Activated T-cell treated with anti-CD3 and anti-CD28 coated beads, Interleukin-2, amount 50 U/mL, for 48 hours (primary cell): ENCODE measurements around the gene STRA6.
"Not testable (repeated sequence)": the region's sequence is repeated elsewhere in the genome, so short reads cannot be mapped to it uniquely, and the experiment has no call there.

ENCODE experiments used
- DNase-seq, 2 experiments: peaks; one replicate each; pipeline ENCODE4 v3.0.0-alpha.2; 2020

The STRA6 gene

DNA sequence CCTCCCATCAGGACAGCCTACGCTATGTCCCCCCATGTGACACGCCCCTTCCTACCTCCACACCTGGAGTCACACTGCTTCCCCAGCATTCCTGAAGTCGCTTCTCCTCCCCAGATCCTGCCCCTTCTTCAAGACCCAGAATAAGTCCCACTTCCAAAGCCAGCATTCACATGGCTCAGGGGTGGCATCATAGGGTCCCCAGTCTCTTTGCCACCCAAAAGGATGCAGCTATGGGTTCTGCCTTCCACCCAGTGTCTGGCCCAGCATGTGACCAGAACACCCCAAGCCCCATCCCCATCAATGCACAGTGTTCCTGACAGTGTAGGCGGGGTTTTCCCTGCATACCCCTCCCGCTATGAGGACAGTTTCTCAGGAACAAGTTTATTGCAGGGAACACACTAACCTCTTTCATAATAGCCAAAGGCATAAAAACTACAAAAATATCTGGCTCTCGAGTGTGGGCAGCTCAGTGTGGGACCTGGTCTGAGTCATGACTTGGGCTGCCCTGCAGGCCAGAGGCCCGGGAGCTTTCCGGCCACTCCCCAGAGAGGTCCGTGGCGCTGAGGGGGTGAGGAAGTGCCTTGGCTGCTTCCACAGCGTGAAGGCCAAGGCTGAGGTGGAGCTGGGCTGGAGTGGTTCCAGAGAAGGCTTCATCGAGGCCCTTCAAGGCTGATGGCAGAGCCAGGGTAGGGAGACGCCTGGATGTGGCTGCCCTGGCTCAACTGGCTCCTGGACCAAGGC, 23.3 kb downstream of the STRA6 start:
- DNase-seq: no peak

DNA sequence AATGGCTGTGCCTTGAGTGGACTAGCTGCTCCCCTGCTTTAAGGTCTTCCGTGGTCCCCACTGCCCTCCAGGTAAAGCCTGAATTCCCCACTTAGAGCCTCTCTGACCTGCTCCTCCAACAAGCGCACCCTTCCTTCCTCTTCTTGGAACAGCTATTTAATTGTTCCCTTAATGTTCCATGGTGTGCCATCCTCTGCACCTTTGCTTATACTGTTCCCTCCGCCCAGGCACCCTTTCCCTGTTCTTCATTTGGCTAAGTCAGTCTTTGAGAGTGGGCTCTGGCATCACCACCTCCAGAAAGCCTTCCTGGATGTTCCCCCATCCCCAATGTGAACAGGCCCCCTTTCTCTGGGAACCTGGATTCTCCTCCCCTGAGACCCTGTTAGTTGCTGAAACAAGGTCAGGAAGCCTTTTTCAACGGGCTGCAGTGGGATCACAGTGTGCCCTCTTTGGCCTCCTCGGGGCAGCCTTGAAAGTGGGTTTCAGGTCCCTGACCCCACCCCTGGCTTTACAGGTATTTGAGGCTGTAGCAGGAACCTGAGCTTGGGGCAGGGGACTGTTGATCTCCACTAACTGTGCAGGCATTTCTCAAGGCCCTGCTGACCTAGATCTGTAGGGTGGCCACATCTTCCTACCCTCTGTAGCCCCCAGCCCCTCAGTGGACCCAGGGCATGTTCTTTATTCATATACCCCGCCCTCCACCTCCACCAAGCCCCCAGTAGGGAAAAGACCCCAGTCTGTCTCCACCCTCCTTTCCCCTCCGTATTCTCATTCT, 24.1 kb downstream of the STRA6 start:
- no peak for DNase-seq

DNA sequence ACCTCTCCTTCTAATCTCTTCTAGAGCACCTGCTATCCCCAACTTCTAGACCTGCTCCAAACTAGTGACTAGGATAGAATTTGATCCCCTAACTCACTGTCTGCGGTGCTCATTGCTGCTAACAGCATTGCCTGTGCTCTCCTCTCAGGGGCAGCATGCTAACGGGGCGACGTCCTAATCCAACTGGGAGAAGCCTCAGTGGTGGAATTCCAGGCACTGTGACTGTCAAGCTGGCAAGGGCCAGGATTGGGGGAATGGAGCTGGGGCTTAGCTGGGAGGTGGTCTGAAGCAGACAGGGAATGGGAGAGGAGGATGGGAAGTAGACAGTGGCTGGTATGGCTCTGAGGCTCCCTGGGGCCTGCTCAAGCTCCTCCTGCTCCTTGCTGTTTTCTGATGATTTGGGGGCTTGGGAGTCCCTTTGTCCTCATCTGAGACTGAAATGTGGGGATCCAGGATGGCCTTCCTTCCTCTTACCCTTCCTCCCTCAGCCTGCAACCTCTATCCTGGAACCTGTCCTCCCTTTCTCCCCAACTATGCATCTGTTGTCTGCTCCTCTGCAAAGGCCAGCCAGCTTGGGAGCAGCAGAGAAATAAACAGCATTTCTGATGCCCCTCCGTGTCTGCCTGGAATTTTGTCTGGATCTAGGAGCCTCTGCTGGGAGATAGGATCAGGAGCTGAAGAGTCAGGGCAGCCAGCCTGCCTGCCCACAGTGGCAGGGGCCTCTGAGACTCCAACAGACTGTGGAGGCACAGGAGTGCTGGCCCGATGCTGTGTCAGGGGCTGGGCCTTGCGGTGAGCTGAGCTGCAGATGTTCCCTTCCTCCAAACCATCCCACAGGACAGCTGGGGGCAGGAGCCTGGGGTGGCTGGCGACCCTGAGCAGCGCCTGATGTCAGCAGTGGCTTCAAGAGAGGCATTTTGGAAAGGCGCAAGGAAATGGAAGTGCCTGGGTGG, 26.0 kb downstream of the STRA6 start:
- DNase-seq: no peak

DNA sequence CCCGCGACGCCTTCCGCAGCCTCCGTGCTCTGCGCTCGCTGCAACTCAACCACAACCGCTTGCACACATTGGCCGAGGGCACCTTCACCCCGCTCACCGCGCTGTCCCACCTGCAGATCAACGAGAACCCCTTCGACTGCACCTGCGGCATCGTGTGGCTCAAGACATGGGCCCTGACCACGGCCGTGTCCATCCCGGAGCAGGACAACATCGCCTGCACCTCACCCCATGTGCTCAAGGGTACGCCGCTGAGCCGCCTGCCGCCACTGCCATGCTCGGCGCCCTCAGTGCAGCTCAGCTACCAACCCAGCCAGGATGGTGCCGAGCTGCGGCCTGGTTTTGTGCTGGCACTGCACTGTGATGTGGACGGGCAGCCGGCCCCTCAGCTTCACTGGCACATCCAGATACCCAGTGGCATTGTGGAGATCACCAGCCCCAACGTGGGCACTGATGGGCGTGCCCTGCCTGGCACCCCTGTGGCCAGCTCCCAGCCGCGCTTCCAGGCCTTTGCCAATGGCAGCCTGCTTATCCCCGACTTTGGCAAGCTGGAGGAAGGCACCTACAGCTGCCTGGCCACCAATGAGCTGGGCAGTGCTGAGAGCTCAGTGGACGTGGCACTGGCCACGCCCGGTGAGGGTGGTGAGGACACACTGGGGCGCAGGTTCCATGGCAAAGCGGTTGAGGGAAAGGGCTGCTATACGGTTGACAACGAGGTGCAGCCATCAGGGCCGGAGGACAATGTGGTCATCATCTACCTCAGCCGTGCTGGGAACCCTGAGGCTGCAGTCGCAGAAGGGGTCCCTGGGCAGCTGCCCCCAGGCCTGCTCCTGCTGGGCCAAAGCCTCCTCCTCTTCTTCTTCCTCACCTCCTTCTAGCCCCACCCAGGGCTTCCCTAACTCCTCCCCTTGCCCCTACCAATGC, 27.1 kb downstream of the STRA6 start:
- no peak for DNase-seq

DNA sequence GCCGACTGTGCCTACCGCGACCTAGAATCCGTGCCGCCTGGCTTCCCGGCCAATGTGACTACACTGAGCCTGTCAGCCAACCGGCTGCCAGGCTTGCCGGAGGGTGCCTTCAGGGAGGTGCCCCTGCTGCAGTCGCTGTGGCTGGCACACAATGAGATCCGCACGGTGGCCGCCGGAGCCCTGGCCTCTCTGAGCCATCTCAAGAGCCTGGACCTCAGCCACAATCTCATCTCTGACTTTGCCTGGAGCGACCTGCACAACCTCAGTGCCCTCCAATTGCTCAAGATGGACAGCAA, 27.7 kb downstream of the STRA6 start:
- no peak for DNase-seq

DNA sequence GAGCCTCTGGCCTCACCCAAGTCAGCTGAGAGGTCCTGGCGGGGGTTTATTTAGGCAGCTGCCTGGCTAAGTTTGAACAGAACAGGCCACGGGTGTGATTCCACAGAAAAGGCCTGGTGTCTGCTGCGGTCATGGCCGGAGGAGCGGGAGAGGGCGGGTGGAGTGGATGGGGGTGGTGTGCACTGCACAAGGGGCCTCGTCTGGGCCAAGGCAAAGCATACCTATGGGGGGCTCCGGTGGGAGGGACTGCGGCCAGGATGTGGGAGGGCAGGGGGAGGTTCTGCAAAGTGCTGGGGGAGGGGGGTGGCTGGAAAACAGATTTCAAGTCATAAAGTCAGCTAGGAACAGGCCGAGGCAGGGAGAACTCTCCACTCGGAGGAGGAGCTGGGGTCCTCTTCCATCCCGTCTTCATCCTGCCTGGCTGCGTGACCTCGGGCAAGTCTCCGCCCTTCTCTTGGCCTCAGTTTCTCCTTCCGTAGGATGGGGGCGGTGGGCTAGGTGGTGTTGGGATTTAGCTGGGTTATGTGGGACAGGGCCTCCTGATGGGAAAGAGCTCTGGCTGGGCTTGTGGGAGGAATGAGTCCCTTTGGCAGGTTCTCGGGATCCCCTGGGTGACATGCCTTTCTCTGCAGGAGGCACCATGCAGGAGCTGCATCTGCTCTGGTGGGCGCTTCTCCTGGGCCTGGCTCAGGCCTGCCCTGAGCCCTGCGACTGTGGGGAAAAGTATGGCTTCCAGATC, 28.2 kb downstream of the STRA6 start:
- no peak for DNase-seq

DNA sequence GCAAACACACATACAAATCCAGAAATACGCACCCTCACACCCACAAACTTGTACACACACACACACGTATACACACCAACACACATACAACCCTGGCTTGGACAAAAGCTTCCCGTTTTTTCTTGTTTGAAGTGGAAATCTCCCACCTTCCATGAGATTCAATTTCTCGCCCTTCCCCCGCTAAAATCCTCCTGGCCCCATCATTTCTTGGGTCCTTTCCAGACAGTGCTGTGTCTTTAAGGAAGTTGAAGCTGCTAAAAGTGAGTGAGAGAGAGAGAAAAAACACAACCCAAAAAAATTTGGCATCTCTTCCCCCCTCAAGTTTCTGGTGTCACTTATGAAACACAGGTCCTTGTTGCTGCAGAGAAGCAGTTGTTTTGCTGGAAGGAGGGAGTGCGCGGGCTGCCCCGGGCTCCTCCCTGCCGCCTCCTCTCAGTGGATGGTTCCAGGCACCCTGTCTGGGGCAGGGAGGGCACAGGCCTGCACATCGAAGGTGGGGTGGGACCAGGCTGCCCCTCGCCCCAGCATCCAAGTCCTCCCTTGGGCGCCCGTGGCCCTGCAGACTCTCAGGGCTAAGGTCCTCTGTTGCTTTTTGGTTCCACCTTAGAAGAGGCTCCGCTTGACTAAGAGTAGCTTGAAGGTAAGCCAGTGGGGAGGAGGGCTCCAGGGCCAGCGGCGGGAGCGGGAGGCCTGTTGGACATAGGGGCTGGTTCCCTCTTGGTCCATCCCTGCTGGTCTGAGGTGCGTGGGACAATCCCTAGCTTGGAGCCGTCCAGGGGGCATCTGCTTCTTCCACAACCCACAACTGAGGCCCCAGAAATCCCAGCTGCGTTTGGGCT, 29.0 kb downstream of the STRA6 start, which contains the start of gene ISLR:
TSS of gene ISLR (plus strand) at position 331 of the 839 bp plus-strand sequence. CDS start 1,149 bp downstream, outside the sequence.
- DNase-seq: peak in 1 of 2 experiments; percentile 7

DNA sequence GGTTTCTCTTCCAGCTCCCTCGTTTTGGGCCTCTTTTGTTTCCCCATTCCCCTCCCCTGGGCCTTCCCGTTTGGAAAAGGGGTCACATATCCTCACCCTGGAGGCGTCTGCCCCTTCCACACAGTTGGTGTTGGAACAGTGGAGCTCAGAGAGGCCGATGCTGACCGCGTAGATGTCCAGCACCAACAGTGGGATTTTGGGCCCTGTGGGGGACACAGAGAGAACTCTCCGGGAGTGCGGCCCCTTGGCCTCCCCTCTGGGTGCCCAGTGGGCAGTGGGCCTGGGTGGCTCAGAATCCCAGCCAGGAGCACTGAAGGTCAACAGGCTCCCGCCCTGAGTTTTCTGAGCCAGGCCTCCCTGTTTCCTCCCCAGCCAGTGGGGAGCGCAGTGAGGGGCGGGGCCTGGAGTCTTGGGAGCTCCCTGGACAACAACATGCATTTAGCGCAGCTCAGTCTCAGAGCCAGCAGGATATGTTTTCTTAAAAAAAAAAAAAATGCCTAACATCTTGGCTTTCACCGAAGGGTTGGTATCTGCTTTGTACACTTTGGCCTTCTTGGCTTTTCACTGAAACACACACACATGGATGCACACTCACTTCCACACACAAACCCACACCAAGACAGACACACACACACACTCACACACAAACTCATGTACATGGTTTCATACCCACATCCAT, 29.7 kb downstream of the STRA6 start:
- DNase-seq: no peak

DNA sequence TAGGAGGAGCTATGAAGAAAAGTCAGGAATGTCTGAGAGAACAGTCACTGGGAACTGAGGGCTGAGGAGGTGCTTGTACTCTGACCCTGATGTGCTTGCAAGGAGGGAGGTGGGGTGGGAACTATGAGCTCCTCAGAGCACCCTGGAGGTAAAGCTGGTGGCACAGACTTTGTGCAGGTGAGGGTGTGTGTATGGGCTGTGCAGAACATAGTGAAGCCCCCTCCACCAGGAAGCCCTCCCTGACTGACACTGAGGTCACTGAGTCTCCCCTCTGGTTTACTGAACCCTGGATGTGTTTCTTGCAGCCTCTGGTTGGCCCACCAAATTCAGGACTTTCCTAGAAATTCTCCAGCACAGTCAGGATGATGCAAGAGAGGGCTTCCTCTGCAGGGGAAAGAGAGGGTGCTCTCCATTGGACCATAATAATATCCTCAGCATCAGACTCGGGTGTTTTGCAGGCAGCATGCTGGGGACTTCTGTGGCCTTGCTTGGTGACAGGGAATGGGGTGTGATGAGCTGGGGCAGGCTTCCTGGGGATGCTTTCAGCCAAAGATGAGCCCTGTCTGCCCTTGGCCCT, 30.5 kb downstream of the STRA6 start:
- no peak for DNase-seq

DNA sequence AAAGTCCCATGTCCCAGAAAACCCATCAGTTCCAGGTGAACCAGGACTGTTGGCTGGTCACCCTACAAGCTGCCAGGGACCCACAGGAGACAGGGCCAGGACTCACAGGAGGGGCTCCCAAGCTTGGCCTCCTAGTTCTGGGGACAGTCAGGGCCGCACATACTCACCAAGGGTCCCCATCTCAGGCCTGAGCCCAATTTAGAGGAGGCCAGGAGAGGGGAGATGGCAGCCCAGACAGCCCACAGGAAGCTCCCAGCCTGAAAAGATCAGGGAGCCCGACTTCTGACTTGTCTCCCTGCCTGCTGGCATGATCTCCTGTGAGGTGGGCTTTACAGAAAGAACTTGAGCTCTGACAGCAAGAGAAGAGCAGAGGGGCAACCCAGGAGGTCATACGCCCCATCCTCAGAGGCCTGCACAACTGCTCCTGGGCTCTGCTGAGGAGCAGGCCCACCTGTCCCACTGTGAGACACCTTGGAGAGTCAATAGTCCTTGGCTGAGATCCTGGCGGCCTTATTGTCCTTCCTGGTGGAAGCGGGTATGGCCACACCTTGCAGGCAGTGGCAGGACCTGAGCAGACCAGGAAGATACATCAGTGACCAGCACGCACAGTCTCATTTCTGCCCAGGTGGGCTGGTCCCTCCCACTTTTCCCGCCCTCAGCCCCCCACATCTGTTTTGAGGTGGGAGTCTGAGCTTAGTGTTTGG, 31.6 kb downstream of the STRA6 start:
- no peak for DNase-seq

DNA sequence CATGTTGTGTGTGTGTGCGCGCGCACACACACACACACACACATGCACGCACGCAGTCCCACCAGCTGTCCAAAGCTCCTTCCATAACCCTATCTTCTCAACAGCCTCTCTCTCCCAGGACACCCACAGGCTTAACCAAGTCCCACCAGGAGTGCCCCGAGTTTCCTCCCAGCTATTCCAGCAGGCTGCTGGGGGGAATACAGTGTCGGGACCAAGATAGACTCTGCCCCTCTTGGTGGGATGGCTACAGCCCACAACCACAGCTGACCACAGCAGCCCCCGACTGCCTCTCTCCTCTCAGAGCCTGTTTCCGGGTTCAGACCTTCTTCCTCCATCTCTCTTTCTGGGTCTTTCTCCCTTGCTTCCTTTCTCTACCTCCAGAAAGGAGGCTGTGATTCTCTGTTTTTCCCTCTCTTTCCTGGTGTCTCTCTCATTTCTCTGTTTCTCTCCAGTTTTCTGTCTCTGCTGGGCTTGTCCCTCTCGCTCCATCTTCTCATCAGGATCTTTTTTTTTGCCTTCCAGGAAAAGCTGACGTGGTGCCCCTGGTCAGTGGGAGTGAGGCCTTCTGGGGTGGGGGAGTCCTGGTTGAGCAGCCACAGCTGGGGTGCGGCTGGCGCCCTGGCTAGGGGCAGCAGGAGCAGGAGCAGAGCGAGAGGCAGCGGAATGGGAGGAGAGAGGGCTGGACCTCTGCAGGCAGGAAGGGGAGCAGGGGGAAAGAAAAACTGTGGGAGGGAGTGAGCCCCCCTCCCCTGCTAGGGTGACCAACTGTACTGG, 32.3 kb downstream of the STRA6 start:
- DNase-seq: no peak

DNA sequence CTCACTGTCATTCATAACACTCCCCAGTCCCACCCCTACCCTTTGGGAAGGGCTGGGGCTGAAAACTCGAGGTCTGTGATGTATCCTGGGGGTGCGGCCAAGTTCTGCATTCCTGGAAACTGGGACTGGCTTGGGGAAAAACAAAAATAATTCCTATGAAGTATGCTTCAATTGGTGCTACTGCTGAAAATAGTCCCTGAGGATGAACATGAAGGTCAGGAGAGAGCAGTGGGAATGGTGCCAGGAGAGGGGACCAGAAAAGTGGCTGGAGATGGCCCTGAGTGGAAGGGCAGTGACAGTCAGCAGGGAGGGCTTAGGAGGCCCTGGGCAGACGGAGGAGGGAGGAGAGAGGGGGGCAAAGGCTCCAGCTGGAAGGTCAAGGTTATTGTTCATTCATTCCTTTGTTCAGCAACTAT, 33.9 kb downstream of the STRA6 start:
- DNase-seq: no peak

DNA sequence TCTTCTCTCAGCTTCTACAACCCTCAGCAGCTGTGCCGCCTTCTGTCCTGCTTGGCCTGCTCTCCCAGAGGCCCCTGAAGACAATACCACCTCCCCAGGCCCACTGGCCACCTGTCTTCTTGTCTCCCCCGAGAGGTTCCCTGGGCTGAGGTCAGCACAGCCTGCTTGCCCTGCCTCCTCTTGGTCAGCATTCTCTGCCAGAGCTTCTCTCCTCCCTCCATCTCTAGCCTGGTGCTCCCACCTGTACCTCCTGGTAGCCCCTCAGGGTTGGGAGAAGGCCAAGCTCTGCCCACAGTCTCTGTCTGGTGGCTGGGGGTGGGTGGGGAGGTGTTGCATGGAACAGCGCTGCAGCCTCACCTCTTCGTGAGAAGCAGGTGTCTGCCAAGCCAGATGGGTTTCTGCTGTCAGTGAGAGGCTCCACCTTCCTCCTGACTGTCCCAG, 34.7 kb downstream of the STRA6 start:
- DNase-seq: no peak

DNA sequence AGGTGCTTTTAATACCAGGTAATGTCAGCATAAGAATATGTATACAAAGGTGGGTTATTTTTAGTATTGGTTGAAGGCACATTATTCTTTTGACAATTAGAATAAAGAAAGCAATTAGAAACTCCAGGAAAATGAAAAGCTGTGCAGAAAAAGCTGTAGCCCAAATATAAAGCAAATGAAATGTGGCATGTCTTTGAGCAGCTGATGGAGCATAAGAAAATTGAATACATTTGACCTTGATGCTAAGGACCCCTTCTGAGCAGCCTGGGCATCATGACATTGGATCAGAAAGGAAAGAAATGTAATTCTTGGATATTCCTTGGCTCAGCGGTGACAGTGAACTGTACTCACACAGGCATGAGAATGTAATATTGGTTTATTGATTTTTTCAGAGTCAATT, 37.1 kb downstream of the STRA6 start:
- no peak for DNase-seq

DNA sequence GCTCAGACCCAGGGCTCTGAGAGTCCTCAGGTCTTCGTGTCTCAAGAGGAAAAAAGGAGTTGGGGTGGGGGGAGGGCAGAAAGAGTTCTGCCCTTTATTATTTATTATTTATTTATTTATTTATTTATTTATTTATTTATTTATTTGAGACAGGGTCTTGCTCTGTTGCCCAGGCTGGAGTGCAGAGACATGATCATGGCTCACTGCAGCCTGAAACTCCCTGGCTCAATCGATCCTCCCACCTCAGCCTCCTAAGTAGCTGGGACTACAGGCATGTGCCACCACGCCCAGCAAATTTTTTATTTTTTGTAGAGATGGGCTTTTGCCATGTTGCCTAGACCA, 40.4 kb downstream of the STRA6 start:
- not testable (repeated sequence) for DNase-seq

DNA sequence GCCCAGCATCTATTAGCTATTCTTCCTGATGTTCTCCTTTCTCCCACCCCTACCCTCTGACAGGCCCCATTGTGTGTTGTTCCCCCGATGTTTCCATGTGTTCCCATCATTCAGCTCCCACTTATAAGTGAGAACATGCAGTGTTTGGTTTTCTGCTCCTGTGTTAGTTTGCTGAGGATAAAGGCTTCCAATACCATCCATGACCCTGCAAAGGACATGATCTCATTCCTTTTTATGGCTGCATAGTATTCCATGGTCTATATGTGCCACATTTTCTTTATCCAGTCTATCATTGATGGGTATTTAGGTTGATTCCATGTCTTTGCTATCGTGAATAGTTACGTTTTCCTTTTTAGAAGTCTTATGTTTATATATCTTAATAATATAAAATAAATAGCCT, 42.2 kb downstream of the STRA6 start:
- not testable (repeated sequence) for DNase-seq

DNA sequence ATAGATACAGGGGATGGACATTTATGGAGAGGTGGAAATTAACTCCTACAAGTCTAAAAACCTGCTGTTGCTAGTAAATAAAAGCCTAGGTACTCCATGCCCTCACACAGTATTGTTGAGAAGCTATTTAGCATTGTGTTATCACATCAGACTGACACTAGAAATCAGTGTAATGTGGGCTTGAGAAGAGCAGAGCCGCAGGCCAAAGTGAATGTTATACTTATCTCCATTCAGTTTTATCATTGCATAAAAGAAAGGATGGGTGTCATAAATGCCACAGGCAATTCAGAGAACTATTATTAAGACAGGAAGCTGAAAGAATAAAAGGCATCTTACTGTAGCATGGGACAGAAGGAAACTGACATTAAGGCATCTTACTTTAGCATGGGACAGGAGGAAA, 42.8 kb downstream of the STRA6 start:
- DNase-seq: no peak
